Midbrain (tissue), 1 donor: ENCODE measurements around the gene FHL3.
"Not testable (repeated sequence)": the region's sequence is repeated elsewhere in the genome, so short reads cannot be mapped to it uniquely, and the experiment has no call there.

ENCODE experiments used
- DNase-seq: peaks from one replicate; lab custom pipeline; 2025; lab: John Stamatoyannopoulos, UW

Gene FHL3

DNA sequence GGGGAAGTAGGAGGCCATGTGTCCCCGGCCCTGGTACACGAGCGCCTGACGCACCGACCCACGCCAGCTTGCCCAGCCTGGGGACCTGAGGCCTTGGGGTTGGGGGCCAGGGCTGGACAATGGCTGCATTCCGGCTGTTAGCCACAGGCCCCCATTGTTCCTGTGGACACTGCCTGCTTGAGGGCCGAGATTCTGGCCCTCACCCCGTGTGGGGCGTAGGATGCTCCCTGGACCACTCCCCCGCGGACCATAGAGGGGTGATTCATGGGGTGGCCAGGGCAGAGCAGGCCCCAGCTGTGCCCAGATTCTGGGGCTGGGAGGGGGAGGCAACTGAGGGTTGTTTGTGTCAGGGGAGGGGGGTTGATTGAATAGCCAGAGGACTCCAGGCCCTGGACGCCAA is 29.6 kb upstream of the FHL3 start:
- no peak for DNase-seq

DNA sequence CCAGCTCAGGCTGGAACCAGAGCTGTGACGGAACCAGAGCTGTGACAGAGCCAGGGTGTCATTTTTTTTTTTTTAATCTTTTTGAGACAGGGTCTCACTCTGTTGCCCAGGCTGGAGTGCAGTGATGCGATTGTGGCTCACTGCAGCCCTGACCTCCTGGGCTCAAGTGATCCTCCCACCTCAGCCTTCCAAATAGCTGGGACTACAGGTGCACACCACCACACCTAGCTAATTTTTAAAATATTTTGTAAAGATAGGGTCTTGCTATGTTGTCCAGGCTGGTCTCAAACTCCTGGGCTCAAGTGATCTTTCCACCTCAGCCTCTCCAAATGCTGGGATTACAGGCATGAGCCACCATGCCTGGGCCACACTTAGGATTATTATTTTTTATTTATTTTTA is 27.7 kb upstream of the FHL3 start:
- not testable (repeated sequence) for DNase-seq

DNA sequence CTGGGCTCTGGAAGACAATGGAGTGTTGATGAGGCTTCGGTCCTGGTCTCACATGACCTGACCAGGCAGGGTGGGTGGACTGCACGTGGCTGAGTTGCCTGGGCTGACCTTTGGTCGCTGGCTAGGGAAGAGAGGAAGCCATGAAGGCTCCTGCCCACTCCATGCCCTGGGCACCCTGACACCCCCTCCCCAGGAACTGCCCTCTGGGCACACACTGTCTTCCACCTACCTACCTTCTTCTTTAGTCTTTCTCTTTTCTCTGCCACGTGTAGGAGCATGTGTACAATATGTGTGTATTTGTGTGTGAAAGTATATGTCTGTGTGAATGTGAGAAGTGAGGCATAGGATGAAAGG is 26.2 kb upstream of the FHL3 start:
- DNase-seq: no peak

DNA sequence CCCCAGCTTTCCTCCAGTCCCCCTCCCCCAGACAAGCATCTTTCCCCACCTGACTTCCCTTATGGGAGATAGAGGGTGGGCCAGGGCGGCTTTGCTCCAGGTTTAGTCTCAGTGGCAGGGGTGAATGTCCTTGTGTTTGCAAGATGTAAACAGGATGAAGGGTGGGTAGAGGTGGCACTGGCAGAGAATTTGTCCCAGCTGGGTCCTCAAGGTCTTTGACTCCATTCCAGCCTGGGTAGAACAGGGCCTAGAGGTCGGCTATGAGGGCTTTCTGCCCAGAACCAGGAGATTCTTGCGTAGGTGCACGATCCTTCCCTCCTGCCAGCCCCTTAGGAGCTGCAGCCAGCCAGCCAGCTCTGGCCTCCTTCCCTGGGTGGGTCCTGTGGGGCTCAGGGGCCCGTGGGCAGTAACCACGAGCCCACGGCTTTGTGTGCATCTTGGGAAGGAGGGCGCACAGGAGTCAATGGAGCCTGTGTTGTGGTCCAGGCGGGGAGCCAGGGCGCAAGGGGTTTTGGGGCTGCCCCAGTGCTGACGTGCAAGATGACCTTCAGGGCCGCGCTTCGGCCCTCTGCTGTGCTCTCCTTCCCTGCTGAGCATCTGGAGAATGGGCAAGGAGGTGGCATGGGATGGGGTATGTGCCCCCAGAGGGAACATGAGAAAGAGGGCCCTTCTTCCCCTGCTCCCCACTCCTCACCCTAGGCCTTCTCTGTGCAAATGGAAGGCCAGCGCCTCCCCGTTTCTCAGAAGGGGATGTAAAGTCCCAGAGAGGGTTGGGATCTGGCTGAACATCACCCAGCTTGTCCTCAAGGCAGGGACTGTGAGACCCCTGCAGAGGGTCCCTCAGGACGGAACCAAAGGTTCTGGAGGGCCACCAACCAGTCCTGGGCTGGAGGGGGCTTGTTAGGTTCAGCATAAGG is 25.5 kb upstream of the FHL3 start:
- no peak for DNase-seq

DNA sequence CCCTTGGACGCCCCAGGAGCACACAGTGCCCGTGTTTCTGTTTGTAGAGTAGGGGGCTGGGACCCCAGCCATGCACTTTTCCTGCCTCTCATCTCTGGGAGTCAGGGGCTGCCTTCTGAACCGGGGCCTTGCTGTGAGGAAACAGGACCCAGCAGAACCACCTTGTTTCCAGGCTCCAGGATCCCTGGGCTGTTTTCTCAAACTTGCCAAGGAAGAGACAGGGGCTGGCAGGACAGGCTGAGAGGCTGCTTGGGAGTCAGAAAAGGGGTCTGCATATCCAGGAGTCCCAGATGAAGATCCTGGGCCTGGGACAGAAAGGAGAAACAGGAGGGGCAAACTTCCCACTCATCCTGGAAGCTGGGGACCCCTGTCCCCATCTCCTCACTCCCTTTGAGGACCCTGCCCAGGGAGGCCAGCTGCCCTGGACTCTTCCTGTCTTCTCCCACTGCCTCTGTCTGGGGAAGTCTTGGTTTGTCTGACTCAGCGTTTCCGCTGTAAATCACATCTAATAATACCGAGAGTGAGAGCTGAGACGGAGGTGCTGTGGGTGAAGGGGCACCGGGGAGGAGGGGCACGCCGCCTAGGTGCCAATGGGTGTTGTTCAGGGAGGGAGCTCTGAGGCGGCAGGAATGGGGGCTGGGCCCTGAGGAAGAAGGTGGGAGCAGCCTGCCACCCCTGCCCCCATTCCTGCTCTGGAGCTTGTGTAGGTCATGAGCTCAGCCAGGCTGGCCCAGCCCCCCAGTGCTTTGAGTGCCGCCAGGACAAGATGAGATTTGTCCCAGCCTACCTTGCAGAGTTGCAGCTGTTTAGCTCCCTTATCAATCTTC is 24.6 kb upstream of the FHL3 start:
- DNase-seq: no peak

DNA sequence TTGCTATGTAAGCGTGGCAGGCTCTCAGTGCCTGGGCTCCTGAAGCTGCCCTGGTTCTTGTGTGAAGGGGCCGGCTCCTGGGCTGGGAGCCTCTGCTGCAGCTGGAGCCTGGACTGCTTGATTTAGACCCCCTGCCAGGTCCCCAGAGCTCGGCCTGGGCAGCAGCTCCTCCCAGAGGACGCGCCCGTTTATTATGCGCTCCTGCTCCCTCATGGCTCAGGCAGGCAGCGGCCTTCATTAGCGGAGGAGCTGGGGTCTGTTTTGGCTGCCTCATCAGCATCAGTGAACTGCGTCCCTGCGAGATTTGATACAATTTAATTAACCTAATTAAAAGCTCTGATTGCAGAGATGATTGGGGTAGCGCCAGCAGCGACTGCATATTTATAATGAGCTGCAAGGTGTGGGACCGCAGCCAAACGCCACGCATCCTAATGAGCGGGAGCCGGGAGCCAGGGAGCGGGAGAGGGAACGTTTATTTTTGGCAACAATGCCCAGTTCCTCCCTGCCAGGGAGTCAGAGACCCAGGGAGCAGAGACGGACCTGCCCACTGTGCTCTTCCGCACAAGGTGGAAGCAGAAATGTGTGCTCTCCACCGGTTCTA is 23.9 kb upstream of the FHL3 start:
- DNase-seq: no peak

DNA sequence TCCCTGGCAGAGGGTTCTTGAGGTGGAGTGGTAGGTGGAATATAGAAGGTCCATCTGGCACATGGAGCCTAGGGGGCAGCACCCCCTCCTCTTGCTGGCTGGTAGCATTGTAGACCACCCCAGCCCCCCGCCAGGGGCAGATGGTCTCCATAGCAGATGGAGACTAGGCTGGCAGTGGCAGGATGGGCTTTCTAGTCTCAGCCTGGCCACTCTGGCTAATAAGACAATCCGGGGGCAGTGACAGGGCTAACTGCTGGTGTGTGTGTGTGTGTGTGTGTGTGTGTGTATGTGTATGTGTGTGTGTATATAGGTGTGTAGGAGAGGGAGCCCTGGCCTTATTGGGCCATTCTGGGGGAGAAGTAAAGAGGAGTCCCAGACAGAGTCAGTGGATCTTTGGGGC is 23.4 kb upstream of the FHL3 start:
- DNase-seq: no peak

DNA sequence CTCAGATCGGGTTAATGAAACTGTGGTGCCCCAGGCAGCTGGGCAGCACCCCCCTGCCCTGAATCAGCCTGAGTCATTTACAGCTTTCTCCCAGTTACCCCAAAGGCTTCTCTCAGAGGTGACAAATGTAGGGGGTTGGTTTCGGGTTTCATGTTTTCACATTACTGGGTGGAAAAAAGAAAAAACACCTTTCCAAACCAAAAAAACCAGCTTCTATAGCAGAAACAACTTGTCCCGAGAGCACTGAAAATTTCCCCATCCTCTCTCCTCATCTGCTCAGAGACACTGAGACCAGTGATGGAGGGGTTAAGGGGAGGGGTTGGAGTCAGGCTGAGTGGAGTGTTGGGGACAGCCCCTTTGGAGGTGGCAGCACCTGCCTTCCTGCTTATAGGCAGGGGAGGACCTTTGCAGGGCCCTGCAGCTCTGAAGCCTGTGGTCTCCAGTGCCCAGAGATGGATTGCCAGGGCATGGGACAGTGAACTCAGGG is 22.8 kb upstream of the FHL3 start:
- DNase-seq: no peak

DNA sequence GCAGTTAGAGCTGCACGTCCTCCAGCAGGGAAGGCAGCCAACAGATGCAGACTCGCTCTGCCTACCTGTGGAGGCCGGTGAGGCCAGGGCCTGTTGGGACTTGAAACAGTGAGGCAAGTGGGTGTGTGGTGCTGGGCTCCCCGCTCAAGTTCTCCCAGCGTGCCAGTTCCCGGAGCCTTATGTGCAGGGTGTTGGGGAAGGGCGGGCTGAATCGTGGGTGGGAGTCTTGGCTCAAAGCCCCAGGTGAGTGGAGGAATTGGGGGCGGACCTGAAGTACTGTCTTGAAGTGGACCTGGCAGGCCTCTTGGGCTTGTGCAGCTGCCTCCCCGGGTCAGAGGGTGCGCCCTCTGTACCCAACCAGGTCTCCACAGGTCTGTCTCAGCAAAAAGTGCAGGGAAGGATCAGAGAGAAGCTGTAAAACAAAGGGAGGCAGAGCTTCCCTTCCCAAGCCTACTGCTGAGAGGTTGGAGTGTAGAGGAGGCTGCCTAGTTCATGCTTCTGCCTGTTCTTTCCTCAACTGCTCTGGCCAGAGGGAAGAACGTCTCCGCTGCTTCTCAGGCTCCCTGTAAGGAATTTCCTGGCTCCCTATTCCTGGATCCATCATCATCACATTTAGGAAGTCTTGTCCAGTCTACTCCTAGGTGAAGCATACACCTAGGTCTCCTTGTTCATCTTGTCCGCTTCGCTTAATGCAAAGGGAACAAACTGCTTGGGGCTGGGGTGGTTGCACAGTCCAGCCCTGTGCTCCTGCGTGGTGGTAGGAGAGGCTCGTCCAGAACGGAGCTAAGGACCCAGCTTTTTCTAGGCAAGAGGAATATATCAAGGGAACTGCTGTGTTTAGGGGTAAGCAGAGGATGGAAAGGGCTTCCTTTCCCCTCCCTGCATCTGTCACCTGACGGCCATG is 22.1 kb upstream of the FHL3 start:
- DNase-seq: no peak

DNA sequence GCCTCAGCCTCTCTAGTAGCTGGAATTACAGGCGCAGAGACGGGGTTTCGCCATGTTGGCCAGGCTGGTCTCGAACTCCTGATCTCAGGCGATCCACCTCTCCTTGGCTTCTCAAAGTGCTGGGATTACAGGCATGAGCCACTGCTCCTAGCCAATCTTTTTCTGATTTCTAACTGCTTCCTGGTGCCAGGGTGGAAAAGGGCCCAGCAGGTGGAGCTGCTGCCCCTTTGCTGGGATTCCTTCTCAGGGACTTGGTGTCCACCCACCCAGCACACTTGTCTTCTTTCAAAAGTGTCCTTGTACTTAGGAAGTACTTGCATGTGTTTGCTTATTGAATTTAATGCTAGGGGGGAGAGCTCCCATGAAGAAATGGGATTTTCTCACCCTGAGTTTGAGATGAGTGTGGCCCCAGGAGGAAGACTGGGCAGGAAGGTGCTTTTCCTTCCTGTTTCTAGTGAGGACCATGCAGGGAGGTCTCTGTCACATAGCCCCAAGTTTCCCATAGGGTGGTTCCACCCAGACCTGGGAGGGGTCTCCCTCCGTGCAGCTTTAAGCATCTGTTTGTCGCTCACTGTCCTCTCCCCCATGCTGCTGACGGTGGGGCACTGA is 21.4 kb upstream of the FHL3 start:
- DNase-seq: peak; percentile 46

DNA sequence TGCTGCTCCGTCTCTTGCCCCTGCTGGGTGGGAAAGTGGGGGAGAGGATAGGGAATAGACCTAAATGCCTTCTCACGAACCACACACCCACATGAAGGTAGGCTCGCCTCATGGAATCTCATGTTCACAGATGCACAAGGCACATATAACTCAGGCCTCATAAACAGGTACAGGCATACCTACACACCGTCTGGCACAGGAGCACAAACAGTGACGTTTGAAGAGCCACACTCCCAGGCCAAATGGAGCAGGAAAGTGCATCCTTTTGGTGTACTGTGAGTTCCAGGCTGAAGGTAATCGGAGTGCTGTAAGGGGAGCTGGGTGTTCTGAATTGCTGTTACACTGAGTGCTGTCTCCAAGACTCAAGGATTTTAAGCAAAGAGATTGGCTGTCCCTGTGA is 20.4 kb upstream of the FHL3 start:
- DNase-seq: no peak

DNA sequence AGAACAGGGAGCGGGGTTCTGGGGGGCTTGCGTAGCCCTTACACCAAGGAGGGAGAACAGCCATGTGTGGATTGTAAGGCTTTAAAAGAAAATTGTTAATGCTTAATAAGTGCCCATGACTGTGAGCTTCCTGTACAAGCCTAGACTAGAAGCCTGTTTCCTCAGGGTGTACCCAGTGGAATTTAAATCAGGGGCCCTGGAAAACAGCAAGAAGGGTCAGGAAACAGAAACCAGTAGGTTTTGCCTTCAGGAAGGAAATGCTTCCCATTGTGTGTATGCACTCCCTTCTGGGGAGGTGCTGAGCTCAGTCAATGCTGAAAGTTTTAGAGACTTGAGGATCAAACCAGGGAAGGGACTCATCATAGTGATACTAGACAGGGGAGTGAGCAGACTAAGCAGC is 19.9 kb upstream of the FHL3 start:
- DNase-seq: no peak

DNA sequence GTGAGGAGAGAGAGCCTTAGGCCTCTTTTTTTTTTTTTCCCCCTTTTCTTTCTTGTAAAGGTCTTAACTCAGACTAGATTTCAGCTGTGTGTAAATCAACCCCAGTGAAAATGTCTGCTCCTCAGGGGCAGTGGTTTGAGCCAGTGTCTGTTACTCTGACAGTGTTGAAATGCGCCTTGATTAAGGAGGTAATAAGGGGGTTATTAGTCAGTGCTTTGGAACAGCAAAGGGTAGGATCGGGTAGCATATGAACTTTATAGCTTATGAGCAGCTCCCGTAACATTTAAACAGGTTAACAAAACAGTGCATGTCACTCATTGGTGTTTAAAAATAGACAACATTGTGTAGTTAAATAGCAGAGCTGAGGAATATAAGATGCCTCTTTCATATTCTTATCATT is 17.5 kb upstream of the FHL3 start:
- no peak for DNase-seq

DNA sequence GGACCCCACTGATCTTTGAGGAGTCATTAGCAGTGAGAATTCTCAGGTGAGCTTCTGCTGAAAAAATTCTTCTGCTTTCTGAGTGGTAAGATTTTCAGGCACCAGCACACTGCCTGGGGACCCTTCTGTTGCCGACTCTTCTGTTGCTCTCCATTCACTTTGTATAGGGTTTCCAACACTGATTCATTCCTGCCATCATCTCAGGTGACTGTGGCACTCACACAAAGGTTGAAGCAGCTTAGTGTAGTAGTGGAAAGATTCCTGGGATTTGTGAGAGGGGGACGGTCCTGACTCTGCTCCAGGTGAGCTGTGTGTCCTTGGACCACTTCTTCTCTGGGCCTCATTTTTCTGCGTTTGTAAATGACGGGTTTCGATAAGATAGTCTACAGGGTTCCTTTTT is 16.7 kb upstream of the FHL3 start:
- no peak for DNase-seq

DNA sequence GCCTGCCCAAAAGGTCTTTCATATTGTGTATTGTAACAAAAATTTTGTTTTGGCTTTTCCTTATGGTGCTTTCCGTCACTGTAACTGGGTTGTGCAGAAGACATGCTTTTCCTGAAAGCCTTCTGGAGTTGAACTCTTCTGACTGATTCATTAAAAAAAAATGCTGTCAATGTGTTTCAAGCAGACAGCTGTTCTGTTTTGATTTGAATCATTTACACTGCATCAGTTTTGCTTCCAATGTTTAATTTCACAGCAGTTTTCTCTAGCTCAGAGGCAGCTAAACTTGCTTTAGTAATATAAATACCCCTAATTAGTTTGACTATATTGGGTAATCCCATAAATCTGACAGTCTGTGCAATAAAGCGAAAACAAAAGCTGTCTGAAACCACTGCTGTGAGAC is 15.1 kb upstream of the FHL3 start:
- no peak for DNase-seq

DNA sequence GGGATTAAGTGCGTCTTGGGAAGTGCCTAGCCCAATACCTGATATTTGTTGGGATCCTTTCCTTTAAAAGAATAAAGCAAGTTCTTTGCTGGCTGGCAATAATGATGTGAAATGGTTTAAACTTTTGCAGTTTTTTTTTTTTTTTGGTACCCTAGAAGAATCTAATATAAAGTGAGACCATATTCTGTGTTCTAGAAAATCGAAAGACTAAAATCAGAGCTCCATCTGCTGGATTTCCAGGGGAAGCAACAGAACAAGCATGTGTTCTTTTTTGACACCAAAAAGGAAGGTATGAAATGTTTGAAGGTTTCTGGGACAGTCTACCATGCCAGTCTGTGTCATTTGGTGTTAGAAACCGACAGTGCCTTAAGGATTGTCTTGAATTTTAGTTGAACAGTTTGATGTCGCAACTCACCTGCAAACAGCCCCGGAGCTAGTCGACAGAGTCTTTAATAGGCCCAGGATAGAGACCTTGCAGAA is 13.6 kb upstream of the FHL3 start:
- peak; percentile 44 for DNase-seq

DNA sequence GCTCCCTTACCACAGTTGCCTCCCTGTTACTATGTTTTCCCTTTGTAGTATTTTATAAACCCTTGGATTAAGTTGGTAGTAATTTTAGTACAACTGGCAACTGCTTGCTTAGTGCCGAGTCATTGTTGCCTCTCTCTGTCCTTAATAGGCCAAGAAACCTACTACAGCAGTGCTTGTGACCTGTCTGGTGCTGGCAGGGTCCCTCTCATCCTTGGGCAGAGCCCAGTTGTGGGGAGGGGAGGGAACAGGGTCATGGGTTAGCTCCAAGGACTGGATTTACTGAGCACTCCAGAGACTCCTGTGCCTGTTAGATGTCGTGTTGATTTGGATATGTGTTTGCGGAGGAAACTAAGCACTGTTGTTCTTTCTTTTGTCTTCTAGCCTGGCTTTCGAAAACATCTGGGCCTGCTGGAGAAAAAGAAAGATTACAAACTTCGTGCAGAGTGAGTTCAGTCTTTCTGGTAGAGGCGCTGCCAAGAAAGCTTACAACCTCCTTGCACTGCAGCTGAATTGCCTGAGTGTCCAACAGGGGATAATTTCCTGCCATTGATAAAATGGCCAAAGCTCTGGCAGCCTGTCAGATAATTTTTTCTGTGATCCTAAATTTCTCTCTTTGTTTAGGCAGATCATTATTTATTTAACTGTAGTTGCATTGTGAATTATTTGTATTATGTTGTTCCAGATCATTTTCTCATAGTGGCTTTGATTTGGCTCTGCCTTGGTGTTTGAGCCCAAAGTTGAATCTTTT is 10.8 kb upstream of the FHL3 start:
- peak; percentile 24 for DNase-seq

DNA sequence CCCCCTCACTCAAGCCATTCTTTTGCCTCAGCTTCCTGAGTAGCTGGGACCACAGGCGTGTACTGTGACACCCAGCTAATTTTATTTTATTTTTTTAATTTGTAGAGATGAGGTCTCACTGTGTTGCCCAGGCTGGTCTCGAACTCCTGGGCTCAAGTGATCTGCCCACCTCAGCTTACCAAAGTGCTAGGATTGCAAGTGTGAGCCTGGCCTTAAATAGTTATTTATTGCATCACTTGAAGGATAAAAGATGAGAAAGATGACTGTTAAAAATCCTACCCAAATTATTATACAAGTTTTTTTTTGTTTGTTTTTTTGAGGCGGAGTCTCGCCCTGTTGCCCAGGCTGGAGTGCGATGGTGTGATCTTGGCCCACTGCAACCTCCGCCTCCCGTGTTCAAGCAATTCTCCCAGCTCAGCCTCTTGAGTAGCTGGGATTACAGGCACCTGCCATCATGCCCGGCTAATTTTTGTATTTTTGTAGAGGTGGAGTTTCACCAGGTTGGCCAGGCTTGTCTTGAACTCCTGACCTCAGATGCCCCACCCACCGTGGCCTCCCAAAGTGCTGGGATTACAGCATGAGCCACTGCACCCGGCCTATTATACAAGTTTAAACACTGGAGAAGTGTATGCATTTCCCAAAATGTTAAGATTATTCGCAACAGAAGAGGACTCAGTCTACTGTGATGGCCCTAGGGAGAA is 9.6 kb upstream of the FHL3 start:
- DNase-seq: no peak

DNA sequence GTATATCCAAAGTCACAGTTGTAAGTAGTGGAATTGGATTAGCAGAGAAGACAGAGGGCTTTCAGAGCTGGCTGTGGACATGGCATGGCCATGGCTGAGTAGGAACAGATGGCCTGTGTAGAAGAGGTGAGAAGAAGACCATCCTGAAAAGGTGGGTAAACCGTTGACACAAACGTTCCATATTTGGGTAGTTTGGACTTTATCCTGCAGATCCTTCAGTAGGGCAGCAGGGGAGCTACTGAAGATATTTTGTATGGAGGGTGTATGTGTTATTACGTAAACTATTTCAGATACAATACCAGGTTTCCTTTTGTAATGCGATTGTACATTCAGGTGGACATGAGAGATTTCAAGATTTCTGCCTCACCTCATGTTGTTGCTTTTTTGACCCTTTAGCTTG is 8.9 kb upstream of the FHL3 start:
- DNase-seq: no peak

DNA sequence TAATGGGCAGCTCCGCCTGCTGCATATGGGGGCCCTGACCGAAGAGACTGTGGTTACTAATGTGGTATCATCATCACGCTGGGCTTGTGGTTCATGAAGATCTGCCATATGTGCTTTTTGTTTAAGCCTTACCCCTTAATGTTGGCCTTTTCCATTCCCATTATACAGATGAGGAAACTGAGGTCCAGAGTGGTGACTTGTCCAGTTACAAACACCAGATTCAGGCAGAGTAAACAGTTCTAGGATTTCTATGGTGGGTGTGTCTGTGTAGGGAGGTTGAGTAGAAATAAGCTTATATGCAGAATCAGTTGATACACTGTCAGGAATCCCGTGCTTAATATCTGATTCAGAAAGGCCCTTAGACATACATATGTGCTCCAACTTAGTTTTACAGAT is 7.9 kb upstream of the FHL3 start:
- DNase-seq: no peak
